GM12874 (cell line): Measurements from ENCODE around the gene OCLN.

Experiments
- TF ChIP-seq, protein P1 (sequence below): IDR thresholded peaks from 2 replicates; pipeline ENCODE4 v1.5.1; 2011; ENCODE audit warnings: low read depth, mild to moderate bottlenecking, control low read depth, low read length, moderate library complexity; ENCODE audit not compliant: insufficient read depth

The OCLN gene

DNA sequence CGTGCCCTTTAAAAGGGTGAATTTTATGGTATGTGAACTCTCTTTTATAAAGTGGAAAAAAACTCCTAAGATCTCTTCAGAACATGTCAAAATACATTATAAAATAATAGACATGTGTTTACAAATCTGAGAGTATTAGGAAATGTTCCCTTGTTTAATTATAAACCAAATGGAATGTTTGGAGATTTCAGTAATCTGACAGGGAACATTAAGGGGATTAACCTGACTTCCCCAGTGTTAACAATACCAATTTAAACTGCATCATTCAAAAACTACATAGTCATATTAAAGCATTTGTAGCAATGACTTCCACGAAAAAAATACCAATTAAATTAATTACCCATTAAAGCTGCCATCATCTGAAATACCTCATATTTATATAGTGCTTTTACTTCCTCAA lies 1.6 kb upstream of the OCLN start:
- TF ChIP-seq, protein P1, sequence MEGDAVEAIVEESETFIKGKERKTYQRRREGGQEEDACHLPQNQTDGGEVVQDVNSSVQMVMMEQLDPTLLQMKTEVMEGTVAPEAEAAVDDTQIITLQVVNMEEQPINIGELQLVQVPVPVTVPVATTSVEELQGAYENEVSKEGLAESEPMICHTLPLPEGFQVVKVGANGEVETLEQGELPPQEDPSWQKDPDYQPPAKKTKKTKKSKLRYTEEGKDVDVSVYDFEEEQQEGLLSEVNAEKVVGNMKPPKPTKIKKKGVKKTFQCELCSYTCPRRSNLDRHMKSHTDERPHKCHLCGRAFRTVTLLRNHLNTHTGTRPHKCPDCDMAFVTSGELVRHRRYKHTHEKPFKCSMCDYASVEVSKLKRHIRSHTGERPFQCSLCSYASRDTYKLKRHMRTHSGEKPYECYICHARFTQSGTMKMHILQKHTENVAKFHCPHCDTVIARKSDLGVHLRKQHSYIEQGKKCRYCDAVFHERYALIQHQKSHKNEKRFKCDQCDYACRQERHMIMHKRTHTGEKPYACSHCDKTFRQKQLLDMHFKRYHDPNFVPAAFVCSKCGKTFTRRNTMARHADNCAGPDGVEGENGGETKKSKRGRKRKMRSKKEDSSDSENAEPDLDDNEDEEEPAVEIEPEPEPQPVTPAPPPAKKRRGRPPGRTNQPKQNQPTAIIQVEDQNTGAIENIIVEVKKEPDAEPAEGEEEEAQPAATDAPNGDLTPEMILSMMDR = no peak

DNA sequence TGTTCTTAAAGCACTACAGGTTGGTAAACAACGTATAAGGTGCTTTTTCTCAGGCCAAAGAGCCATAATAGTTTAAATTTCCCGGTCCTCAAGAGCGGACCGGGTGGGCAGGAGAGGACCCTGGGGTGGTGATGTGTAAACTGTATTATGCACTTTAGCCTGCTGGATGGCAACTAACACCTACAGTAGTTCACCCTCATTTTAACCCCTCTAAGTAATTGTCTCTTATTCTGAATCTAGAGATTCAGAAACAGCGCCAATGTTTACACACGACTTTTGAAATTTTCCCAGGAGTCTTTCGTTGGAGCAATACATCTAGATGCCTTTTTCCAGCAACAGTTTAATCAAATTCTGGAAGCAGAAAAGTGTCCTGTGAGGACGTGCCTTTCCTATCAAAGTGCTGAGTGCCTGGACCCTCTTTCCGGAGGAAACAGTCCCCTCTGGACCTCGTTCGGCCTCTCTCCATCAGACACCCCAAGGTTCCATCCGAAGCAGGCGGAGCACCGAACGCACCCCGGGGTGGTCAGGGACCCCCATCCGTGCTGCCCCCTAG lies 676 bp upstream of the OCLN start:
- TF ChIP-seq, protein P1 = no peak

DNA sequence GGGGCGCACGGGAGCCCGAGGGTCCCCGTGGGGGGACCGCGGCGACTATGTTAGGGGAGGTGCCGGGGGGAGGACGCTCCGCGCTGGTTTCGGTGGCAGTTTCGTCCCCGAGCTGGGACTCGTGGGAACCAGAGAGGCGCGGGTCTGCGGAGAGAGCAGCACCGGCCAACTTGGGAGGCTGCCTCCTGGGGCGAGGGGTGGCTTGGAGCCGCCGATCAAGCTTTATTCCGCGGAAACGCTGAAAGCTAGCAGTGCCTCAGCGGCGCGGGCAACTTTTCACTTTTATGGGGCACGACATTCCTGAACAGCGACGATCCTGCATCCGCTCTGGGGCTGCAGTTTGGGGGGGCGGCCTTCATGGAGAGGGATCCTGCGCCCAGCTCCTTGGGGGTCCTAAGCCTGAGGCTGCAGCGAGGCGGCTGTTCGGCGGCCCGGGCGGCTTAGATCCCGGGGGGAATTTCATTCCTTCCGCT lies 369 bp downstream of the OCLN start:
- TF ChIP-seq, protein P1 = no peak

DNA sequence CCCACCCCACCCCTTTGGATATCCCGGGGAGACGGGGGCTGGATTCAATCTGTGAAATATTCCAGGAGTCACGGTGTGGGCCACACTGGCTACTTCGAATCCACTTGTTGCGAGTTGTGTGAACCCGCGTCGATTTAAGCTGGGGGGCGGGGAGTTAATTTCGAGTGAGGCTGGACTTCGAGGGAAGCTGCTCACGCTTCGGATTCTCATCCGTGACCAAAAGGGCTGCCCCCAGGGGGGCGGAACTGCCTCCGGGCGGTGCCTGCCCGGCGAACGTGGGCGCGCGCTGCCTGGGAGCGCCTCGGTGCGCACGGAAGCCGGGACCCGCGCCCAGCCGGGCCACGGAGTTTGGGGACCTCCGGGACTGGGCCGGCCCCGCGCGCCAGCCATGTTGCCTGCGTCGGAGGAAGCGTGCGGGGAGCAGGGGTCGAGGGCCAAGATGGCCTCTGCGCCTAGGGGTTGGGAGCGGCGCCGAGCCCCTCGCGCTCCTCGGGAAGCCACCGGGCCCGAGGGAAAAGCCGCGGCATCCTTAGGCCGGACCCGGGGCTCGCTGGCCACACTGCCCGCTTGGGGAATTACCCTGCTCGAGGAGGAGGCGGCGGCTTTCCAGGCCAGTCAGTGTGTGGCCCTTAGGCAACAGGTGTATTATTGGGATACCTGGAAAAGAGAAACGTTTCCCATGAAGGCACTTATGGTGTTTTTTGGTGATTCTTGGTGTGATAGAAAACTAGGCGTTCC lies 975 bp downstream of the OCLN start:
- TF ChIP-seq, protein P1 = no peak

DNA sequence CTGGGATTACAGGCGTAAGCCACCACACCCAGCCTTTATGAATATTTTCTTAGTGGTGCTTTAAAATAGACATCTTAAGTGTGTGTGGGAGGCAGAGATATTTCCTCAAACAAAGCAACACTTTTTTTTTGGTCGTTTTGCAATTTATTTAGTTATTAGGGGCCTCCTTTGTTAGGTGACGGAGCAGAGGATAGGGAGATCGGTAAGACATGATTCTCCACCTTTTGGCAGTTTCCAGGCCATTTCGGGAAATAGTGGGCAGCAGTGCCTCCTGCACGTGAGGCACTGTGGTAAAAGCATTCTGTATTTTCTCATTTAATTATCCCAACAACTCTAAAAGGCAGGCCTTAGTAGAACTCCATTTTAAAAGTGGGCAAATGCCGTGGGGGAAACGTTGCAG lies 1.9 kb downstream of the OCLN start:
- TF ChIP-seq, protein P1 = no peak

DNA sequence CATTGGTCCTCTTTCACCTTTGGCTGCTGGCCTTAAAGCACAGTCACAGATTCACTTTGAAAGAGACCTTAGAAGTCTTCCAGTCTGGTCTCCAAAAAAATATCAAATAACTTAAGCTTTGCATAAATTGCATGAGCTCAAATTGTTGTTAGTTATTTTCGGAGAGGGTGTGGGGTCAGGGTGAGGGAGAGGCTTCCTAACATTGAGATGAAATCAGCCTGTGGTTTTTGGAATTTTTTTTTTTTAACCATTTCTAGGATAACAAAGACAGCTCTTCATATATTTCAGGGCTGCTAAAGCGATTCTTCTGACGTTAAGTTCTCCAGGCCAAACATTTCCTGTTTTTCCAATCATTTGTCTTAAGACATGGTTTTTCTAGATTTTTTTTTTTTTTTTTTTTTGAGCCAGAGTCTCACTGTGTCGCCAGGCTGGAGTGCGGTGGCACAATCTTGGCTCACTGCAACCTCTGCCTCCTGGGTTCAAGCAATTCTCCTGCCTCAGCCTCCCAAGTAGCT lies 4.5 kb downstream of the OCLN start:
- TF ChIP-seq, protein P1 = no peak

DNA sequence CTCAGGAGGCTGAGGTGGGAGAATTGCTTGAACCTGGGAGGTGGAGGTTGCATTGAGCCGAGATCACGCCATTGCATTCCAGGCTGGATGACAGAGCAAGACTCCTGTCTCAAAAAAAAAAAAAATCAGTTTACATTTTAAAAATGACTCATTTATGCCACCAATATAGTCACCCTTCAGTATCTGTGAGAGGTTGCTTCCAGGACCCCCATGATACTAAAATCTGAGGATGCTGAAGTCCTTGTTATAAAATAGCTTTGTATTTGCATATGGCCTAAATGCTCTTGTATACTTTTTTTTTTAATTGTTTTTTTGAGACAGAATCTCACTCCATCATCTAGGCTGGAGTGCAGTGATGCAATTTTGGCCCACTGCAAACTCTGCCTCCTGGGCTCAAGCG lies 5.8 kb downstream of the OCLN start:
- TF ChIP-seq, protein P1 = no peak
